Measurements from ENCODE around the gene IRF4.

IRF4 gene

GRCh38 chr6:394641-395289, 3.2 kb downstream of the IRF4 start:
- TF ChIP-seq, protein P1, sequence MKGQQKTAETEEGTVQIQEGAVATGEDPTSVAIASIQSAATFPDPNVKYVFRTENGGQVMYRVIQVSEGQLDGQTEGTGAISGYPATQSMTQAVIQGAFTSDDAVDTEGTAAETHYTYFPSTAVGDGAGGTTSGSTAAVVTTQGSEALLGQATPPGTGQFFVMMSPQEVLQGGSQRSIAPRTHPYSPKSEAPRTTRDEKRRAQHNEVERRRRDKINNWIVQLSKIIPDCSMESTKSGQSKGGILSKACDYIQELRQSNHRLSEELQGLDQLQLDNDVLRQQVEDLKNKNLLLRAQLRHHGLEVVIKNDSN (IDR thresholded peaks at IDR 0.05): no peak
- TF ChIP-seq FOXM1 (IDR thresholded peaks at IDR 0.05; ENCODE audit: borderline replicate concordance, low read depth): no peak

- TF ChIP-seq RAD21 (IDR thresholded peaks at IDR 0.05; ENCODE audit: low read depth) (no peak), TAF1 (IDR thresholded peaks at IDR 0.05; ENCODE audit: low read depth) (no peak), CEBPB (IDR thresholded peaks at IDR 0.05) (no peak), NFIC (IDR thresholded peaks at IDR 0.05) (no peak), EP300 (IDR thresholded peaks at IDR 0.05; ENCODE audit: borderline replicate concordance) (no peak), YY1 (IDR thresholded peaks at IDR 0.05; ENCODE audit: low read depth) (no peak), TEAD4 (IDR thresholded peaks at IDR 0.05) (no peak)
- TF ChIP-seq, protein P1 (IDR thresholded peaks at IDR 0.05): no peak
- TF ChIP-seq, protein P2, sequence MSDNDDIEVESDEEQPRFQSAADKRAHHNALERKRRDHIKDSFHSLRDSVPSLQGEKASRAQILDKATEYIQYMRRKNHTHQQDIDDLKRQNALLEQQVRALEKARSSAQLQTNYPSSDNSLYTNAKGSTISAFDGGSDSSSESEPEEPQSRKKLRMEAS (IDR thresholded peaks at IDR 0.05): no peak
Observed at GRCh38 chr6:395432-396125, 4.0 kb downstream of the IRF4 start.

DNA sequence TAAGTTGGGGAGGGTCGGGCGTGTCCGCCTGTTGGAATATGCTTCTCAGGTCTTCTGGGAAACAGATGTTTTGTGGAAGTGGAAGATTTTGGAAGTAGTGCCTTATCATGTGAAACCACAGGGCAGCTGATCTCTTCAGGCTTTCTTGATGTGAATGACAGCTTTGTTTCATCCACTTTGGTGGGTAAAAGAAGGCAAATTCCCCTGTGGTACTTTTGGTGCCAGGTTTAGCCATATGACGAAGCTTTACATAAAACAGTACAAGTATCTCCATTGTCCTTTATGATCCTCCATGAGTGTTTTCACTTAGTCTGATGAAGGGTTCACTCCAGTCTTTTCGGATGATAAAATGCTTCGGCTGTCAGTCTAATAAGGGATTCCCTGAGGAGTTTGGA, 4.6 kb downstream of the IRF4 start:
- TF ChIP-seq, protein P2 (IDR thresholded peaks at IDR 0.05): no peak

DNA sequence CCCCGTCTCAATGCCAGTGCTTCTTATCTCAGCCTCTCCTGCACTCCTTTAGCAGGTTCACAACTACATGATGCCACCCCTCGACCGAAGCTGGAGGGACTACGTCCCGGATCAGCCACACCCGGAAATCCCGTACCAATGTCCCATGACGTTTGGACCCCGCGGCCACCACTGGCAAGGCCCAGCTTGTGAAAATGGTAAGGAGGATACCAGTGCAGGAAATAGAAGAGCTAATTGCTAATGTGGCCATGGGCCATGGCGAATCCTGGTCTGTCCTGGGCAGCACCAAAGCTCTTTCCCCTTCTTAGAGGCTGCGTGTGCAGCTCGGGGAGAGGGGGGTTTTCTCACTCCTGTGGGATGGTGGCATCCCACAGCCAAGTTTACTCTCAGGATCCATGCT, 5.5 kb downstream of the IRF4 start:
- TF ChIP-seq YY1 (IDR thresholded peaks at IDR 0.05; ENCODE audit: low read depth) (no peak), FOXM1 (IDR thresholded peaks at IDR 0.05; ENCODE audit: borderline replicate concordance, low read depth) (no peak), CREB1 (IDR thresholded peaks at IDR 0.05; ENCODE audit: low read depth) (no peak), RAD21 (IDR thresholded peaks at IDR 0.05; ENCODE audit: low read depth) (no peak), EGR1 (IDR thresholded peaks at IDR 0.05) (no peak)

DNA sequence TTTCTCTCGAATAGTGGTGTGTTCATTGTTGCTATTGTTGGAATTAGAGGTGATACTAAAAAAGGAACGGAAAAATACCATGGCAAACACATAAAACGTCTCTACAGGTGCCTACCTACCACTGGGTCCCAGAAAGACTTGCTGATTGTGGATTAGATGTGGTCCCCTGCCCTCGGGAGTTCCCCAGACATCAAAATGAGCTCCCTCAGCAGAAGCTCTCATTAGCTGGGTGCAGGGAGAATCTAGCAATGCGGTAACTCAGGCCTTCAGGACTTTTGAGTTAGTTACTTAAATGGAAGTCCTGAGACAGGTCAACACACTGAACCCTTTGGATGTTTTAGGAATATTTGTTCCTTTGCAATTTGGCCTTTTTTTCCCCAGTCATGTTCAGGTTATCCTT, 6.1 kb downstream of the IRF4 start:
- TF ChIP-seq TAF1 (IDR thresholded peaks at IDR 0.05; ENCODE audit: low read depth) (no peak), TEAD4 (IDR thresholded peaks at IDR 0.05) (no peak), FOXM1 (IDR thresholded peaks at IDR 0.05; ENCODE audit: borderline replicate concordance, low read depth) (no peak), EP300 (IDR thresholded peaks at IDR 0.05; ENCODE audit: borderline replicate concordance) (no peak)

- TF ChIP-seq YY1 (IDR thresholded peaks at IDR 0.05; ENCODE audit: low read depth): no peak
- TF ChIP-seq CREB1 (IDR thresholded peaks at IDR 0.05; ENCODE audit: low read depth): no peak
- no peak for TF ChIP-seq EGR1 (IDR thresholded peaks at IDR 0.05)
- TF ChIP-seq TCF12 (IDR thresholded peaks at IDR 0.05; ENCODE audit: low read depth): no peak
- TF ChIP-seq EP300 (IDR thresholded peaks at IDR 0.05; ENCODE audit: borderline replicate concordance): no peak
- TF ChIP-seq ZBTB7A (IDR thresholded peaks at IDR 0.05; ENCODE audit: low read depth): no peak
- TF ChIP-seq TAF1 (IDR thresholded peaks at IDR 0.05; ENCODE audit: low read depth): no peak
- TF ChIP-seq, protein P2 (IDR thresholded peaks at IDR 0.05): no peak
- no peak for TF ChIP-seq RAD21 (IDR thresholded peaks at IDR 0.05; ENCODE audit: low read depth)
- no peak for TF ChIP-seq CEBPB (IDR thresholded peaks at IDR 0.05)
- TF ChIP-seq, protein P1 (IDR thresholded peaks at IDR 0.05): no peak
- TF ChIP-seq, protein P3, sequence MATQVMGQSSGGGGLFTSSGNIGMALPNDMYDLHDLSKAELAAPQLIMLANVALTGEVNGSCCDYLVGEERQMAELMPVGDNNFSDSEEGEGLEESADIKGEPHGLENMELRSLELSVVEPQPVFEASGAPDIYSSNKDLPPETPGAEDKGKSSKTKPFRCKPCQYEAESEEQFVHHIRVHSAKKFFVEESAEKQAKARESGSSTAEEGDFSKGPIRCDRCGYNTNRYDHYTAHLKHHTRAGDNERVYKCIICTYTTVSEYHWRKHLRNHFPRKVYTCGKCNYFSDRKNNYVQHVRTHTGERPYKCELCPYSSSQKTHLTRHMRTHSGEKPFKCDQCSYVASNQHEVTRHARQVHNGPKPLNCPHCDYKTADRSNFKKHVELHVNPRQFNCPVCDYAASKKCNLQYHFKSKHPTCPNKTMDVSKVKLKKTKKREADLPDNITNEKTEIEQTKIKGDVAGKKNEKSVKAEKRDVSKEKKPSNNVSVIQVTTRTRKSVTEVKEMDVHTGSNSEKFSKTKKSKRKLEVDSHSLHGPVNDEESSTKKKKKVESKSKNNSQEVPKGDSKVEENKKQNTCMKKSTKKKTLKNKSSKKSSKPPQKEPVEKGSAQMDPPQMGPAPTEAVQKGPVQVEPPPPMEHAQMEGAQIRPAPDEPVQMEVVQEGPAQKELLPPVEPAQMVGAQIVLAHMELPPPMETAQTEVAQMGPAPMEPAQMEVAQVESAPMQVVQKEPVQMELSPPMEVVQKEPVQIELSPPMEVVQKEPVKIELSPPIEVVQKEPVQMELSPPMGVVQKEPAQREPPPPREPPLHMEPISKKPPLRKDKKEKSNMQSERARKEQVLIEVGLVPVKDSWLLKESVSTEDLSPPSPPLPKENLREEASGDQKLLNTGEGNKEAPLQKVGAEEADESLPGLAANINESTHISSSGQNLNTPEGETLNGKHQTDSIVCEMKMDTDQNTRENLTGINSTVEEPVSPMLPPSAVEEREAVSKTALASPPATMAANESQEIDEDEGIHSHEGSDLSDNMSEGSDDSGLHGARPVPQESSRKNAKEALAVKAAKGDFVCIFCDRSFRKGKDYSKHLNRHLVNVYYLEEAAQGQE (IDR thresholded peaks at IDR 0.05; ENCODE audit: low read depth): no peak
- TF ChIP-seq NFIC (IDR thresholded peaks at IDR 0.05): no peak
- no peak for TF ChIP-seq TEAD4 (IDR thresholded peaks at IDR 0.05)
- no peak for TF ChIP-seq FOXM1 (IDR thresholded peaks at IDR 0.05; ENCODE audit: borderline replicate concordance, low read depth)
Observed at GRCh38 chr6:398065-398464, 6.5 kb downstream of the IRF4 start.

DNA sequence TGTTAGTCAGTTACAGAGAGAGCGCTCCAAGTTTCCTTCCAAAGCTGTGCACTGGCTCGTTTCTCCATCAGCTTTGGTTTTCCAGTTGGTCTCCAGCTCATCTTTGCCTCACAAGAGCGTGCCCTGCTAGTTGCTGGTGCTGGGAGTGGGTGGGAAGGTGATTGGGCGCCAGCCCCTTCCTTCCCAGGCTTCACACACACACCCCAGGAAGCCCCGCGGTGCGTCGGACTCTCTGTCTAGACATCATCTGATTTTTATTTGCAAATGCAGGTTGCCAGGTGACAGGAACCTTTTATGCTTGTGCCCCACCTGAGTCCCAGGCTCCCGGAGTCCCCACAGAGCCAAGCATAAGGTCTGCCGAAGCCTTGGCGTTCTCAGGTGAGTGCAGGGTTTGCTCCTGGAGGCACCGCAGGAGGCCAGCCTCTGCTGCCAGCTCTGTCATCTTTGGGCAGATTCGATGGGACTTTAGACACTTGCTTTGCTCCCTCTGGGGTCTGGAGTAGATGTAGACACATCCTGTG, 7.1 kb downstream of the IRF4 start:
- TF ChIP-seq EGR1 (IDR thresholded peaks at IDR 0.05) (no peak), CEBPB (IDR thresholded peaks at IDR 0.05) (no peak), TCF12 (IDR thresholded peaks at IDR 0.05; ENCODE audit: low read depth) (no peak)
